Activated CD8-positive, alpha-beta T cell treated with anti-CD3 and anti-CD28 coated beads for 36 hours (primary cell): Measurements from ENCODE around the gene PODNL1. TPM values are rescaled to one million over a fixed set of nuclear protein-coding genes. Genes with fewer than 3 reads are reported as not detected.

Source experiments
- ATAC-seq: fragments of 200-7000 bp; cut with Tn5 transposase; one replicate; pipeline ENCODE4 v1.10.0; 2021; ENCODE audit warnings: mild to moderate bottlenecking, moderate library complexity
- CTCF ChIA-PET: fragments of 350-600 bp; sonication (Branson Sonifier 250); formaldehyde crosslinking; loops from one replicate; lab custom pipeline; 2021; ENCODE audit warnings: antibody characterized with exemption; lab: Charles Lee
- POLR2A ChIA-PET: fragments of 350-600 bp; sonication (Branson Sonifier 250); formaldehyde crosslinking; loops from one replicate; lab custom pipeline; 2021; ENCODE audit warnings: antibody characterized with exemption; lab: Charles Lee
- DNase-seq: peaks from one replicate; pipeline ENCODE4 v3.0.0-alpha.2; 2020
- H3K27ac Mint-ChIP-seq: one replicate; pipeline ENCODE4 v1.8.0; 2021; ENCODE audit warnings: mild to moderate bottlenecking, mixed read lengths
- H3K27me3 Mint-ChIP-seq: one replicate; pipeline ENCODE4 v1.8.0; 2021; ENCODE audit warnings: mixed read lengths
- H3K36me3 Mint-ChIP-seq: one replicate; pipeline ENCODE4 v1.8.0; 2021; ENCODE audit warnings: low read depth, mixed read lengths
- H3K4me1 Mint-ChIP-seq: one replicate; pipeline ENCODE4 v1.8.0; 2021; ENCODE audit warnings: low read depth, mixed read lengths
- H3K4me3 Mint-ChIP-seq: one replicate; pipeline ENCODE4 v1.8.0; 2021; ENCODE audit warnings: mild to moderate bottlenecking, moderate library complexity, mixed read lengths
- H3K9me3 Mint-ChIP-seq: one replicate; pipeline ENCODE4 v1.8.0; 2021; ENCODE audit warnings: mixed read lengths
- intact Hi-C: fragments of 100-400 bp; cut with micrococcal nuclease; formaldehyde crosslinking; loops from one replicate; pipeline ENCODE4 v1.10.0; 2022
- total RNA-seq, 2 experiments: library from RNA; stranded (reverse); gene quantifications; one replicate each; pipeline ENCODE4 v1.2.3, GENCODE V29; 2021
- TF ChIP-seq, protein P1 (sequence below): fragments of 200-600 bp; IDR thresholded peaks from one replicate; pipeline ENCODE4 v1.8.0; 2022; ENCODE audit warnings: antibody characterized with exemption, mild to moderate bottlenecking

PODNL1 gene
- total RNA-seq, 2 experiments from 2014 or later = not detected

DNA sequence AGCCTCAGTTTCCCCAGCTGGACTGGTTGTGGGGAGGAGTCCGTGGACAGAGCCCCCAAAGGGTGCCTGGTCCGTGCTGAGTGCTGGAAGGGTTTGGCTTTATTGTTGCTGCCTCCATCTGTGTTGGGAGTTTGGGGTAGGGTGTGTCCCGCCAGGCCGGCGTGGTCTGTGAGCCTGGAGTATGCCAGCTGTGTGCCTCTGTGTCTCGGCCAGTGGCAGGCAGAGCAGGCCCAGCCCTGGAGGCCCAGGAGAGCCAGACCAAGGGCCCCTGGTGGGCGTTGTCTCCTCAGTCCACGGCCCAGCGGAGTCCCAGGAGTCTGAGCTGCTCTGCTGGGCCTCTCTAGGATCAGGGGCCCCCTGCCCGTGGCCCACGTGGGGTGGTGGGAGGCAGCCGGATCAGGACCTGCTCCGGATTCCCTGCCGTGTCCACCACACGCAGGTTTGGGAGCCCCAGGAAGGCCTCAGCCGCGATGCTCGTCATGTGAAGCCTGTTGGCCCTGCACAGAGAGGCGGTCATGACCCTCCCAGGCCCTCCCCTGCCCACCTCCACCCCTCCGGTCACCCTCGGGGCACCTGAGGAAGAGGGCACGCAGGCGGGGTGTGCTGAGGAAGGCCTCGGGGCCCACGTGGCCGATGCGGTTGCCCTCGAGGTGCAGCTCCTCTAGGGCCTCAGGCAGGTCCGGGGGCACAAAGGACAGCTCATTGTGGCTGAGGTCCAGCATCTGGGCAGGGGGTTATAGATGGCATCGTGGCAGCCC, 6.6 kb downstream of the PODNL1 start:
- DNase-seq = no peak
- H3K4me1 Mint-ChIP-seq = no peaks in the 10 kb centered on the region
- no peak overlapping the region for H3K4me3 Mint-ChIP-seq
- ChIA-PET POLR2A (no interaction called here), CTCF (no interaction called here)
- peaks cover 2% of the 10 kb centered on the region for H3K36me3 Mint-ChIP-seq
- TF ChIP-seq, protein P1, sequence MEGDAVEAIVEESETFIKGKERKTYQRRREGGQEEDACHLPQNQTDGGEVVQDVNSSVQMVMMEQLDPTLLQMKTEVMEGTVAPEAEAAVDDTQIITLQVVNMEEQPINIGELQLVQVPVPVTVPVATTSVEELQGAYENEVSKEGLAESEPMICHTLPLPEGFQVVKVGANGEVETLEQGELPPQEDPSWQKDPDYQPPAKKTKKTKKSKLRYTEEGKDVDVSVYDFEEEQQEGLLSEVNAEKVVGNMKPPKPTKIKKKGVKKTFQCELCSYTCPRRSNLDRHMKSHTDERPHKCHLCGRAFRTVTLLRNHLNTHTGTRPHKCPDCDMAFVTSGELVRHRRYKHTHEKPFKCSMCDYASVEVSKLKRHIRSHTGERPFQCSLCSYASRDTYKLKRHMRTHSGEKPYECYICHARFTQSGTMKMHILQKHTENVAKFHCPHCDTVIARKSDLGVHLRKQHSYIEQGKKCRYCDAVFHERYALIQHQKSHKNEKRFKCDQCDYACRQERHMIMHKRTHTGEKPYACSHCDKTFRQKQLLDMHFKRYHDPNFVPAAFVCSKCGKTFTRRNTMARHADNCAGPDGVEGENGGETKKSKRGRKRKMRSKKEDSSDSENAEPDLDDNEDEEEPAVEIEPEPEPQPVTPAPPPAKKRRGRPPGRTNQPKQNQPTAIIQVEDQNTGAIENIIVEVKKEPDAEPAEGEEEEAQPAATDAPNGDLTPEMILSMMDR = no peak
- H3K9me3 Mint-ChIP-seq = no peaks in the 10 kb centered on the region
- H3K27me3 Mint-ChIP-seq = no peaks in the 10 kb centered on the region
- no peak overlapping the region for H3K27ac Mint-ChIP-seq
- intact Hi-C loops = no loop called here
- no peak for ATAC-seq

DNA sequence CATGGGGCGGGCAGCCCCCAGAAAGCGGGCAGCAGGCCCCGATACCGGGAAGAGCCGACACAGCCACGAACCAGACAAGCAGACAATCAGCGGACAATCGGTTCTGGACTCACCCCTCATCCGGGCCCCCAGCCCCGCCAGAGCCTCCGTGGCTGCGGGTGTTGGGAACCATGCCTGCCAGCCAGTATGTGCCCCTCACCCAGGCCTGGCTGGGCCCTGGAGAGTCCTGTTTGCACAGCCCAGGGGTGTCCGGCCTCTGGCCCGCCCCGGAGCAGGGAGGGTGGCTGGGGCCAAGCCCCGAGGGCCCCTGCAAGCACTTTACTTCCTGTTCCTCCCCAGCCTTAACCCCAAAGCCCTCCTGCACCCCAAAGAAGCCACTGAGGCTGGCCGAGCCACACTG, 7.8 kb downstream of the PODNL1 start:
- intact Hi-C loops = no loop called here
- CTCF ChIA-PET = no interaction called here
- no peak for DNase-seq
- no peak for ATAC-seq
- POLR2A ChIA-PET = no interaction called here
- TF ChIP-seq, protein P1 = no peak
- no peaks in the 10 kb centered on the region for H3K27me3 Mint-ChIP-seq
- H3K9me3 Mint-ChIP-seq = no peaks in the 10 kb centered on the region
- peaks cover 2% of the 10 kb centered on the region for H3K36me3 Mint-ChIP-seq
- H3K4me1 Mint-ChIP-seq = no peaks in the 10 kb centered on the region
- H3K27ac Mint-ChIP-seq = no peak overlapping the region
- no peak overlapping the region for H3K4me3 Mint-ChIP-seq

GRCh38 chr19:13929956-13930355, 8.3 kb downstream of the PODNL1 start:
- TF ChIP-seq, protein P1 = no peak
- Mint-ChIP-seq H3K4me1 (no peaks in the 10 kb centered on the region), H3K36me3 (peaks cover 3% of the 10 kb centered on the region), H3K27ac (no peak overlapping the region), H3K9me3 (no peaks in the 10 kb centered on the region), H3K4me3 (no peak overlapping the region), H3K27me3 (no peaks in the 10 kb centered on the region)
- DNase-seq (no peak), ATAC-seq (no peak)
- ChIA-PET POLR2A (no interaction called here), CTCF (no interaction called here)
- intact Hi-C loops = no loop called here

GRCh38 chr19:13929340-13929739, 8.9 kb downstream of the PODNL1 start:
- H3K4me1 Mint-ChIP-seq = no peaks in the 10 kb centered on the region

DNA sequence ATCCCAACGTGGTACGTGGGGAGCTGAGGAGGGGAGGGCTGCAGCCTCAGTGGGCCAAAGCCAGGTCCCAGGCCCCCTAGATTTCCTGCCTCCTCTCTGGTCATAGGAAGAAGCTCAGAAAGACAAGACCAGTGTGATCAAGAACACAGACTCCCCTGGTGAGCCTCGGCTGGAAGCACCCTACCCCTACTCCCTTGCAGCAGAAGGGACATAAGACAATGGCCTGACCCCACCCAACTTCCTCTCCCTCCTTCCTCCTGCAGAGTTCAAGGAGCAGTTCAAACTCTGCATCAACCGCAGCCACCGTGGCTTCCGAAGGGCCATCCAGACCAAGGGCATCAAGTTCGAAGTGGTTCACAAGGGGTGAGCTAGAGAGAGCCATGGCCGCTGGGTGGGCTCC, 11.5 kb downstream of the PODNL1 start:
- Mint-ChIP-seq H3K36me3 (peaks cover 22% of the 10 kb centered on the region), H3K27ac (no peak overlapping the region), H3K4me1 (no peaks in the 10 kb centered on the region), H3K27me3 (no peaks in the 10 kb centered on the region), H3K4me3 (no peak overlapping the region), H3K9me3 (no peaks in the 10 kb centered on the region)
- DNase-seq (no peak), ATAC-seq (no peak)
- POLR2A ChIA-PET = no interaction called here
- CTCF ChIA-PET = interaction anchor here (0.6 to 1.5 kb wide), 2 partner anchors 24 to 344 kb away, joined by 3 read pairs; no protein-coding TSS in a partner anchor
- intact Hi-C loops = no loop called here
- TF ChIP-seq, protein P1 = no peak

More at GRCh38 chr19:13929340-13929739, 8.9 kb downstream of the PODNL1 start:
- intact Hi-C loops = no loop called here
- DNase-seq (no peak), ATAC-seq (no peak)
- Mint-ChIP-seq H3K9me3 (no peaks in the 10 kb centered on the region), H3K4me3 (no peak overlapping the region), H3K27ac (no peak overlapping the region), H3K36me3 (peaks cover 6% of the 10 kb centered on the region), H3K27me3 (no peaks in the 10 kb centered on the region)
- ChIA-PET CTCF (no interaction called here), POLR2A (no interaction called here)
- TF ChIP-seq, protein P1 = no peak
